M059J (cell line): ENCODE results near the gene TNS1. TPM values are rescaled to one million over a fixed set of nuclear protein-coding genes. Genes with fewer than 3 reads are reported as not detected.
A peak's percentile ranks its signal among the peaks of the same experiment; 100 is the strongest.

Experiments
- DNase-seq: peaks from one replicate; pipeline ENCODE4 v3.0.0-alpha.2; 2012; ENCODE audit warnings: low read depth
- total RNA-seq: library from RNA; depleted of rRNA; stranded (reverse); fragments of >200 nt; shearing (Covaris generic); gene quantifications from 2 replicates; pipeline ENCODE4 v1.2.3, GENCODE V29; 2014

TNS1 gene
- total RNA-seq, 1 experiment from 2014 or later = 2.6 TPM

- DNase-seq = no peak
Measured at GRCh38 chr2:218015586-218016521, 13.1 kb upstream of the TNS1 start.

- no peak for DNase-seq
Measured at GRCh38 chr2:218014706-218015585, 12.2 kb upstream of the TNS1 start.

- DNase-seq = no peak
Measured at GRCh38 chr2:218013289-218013688, 10.5 kb upstream of the TNS1 start.

GRCh38 chr2:218012284-218012683, 9.5 kb upstream of the TNS1 start:
- DNase-seq = no peak

GRCh38 chr2:218011653-218012040, 8.9 kb upstream of the TNS1 start:
- no peak for DNase-seq

GRCh38 chr2:218010984-218011652, 8.3 kb upstream of the TNS1 start:
- DNase-seq = no peak

- peak; percentile 36 for DNase-seq
Measured at GRCh38 chr2:218010140-218010983, 7.6 kb upstream of the TNS1 start.

GRCh38 chr2:218009765-218010139, 7.0 kb upstream of the TNS1 start:
- no peak for DNase-seq

GRCh38 chr2:218009231-218009630, 6.4 kb upstream of the TNS1 start:
- DNase-seq = no peak

- peak; percentile 29 for DNase-seq
Measured at GRCh38 chr2:218008060-218009040, 5.6 kb upstream of the TNS1 start.

GRCh38 chr2:218006741-218007140, 3.9 kb upstream of the TNS1 start:
- peak; percentile 80 for DNase-seq

GRCh38 chr2:218005486-218005885, 2.7 kb upstream of the TNS1 start:
- DNase-seq = peak; percentile 26

- DNase-seq = peak; percentile 34
Measured at GRCh38 chr2:218005028-218005427, 2.2 kb upstream of the TNS1 start.

- DNase-seq = peak; percentile 78
Measured at GRCh38 chr2:218003981-218004419, 1.2 kb upstream of the TNS1 start.

GRCh38 chr2:218003281-218003944, 618 bp upstream of the TNS1 start:
- no peak for DNase-seq

GRCh38 chr2:218002143-218002844, 501 bp downstream of the TNS1 start:
- no peak for DNase-seq

GRCh38 chr2:218001629-218002028, 1.2 kb downstream of the TNS1 start:
- DNase-seq = no peak

GRCh38 chr2:218000136-218000535, 2.7 kb downstream of the TNS1 start:
- DNase-seq = peak; percentile 46

GRCh38 chr2:217999595-217999959, 3.2 kb downstream of the TNS1 start:
- DNase-seq = no peak
